ENCODE results near the gene PXYLP1.
A peak's percentile ranks its signal among the peaks of the same experiment; 100 is the strongest.

Gene PXYLP1

DNA sequence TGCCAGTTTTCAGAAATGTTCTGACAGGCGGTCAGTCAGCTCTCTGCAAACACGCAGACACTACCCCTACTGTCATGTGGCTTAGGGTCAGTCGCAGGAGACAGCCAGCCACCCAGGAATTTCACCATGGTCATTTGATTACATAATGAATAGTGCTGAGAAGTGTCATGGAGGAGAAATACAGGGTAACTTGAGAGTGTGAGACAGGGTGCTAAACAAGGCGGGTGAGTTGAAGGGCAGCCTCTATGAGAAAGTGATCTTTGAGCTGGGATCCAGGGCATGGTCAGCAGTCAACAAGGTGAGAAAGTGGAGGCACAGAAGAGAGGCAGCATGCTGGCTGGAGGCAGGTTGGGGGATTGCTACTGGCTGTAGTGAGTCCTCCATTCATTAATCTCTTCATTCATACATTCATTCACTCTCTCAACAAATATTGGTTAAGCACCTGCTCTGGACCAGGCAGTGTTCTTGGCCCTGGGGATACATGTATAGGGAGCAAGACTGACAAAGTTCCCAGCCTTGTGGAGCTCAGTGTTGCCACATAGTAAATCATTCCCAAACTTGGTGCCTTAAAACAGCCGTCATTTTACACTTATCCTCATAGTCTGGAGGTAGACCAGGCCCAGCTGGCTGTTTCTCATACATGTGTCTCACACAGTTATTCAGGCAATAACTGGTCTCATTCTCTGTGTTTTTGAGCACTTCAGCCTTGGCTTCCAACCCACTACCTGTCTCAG lies 14.8 kb downstream of the PXYLP1 start:
- TF ChIP-seq EP300 (IDR thresholded peaks at IDR 0.05; ENCODE audit: borderline replicate concordance) (no peak), ZBTB7A (IDR thresholded peaks at IDR 0.05; ENCODE audit: low read depth) (no peak), YY1 (IDR thresholded peaks at IDR 0.05; ENCODE audit: low read depth) (no peak), CREB1 (IDR thresholded peaks at IDR 0.05; ENCODE audit: low read depth) (no peak), FOXM1 (IDR thresholded peaks at IDR 0.05; ENCODE audit: borderline replicate concordance, low read depth) (no peak), TEAD4 (IDR thresholded peaks at IDR 0.05) (no peak), TCF12 (IDR thresholded peaks at IDR 0.05; ENCODE audit: low read depth) (no peak), TAF1 (IDR thresholded peaks at IDR 0.05; ENCODE audit: low read depth) (no peak), RAD21 (IDR thresholded peaks at IDR 0.05; ENCODE audit: low read depth) (no peak), CEBPB (IDR thresholded peaks at IDR 0.05) (no peak), EGR1 (IDR thresholded peaks at IDR 0.05) (no peak), NFIC (IDR thresholded peaks at IDR 0.05) (no peak)
- TF ChIP-seq, protein P1, sequence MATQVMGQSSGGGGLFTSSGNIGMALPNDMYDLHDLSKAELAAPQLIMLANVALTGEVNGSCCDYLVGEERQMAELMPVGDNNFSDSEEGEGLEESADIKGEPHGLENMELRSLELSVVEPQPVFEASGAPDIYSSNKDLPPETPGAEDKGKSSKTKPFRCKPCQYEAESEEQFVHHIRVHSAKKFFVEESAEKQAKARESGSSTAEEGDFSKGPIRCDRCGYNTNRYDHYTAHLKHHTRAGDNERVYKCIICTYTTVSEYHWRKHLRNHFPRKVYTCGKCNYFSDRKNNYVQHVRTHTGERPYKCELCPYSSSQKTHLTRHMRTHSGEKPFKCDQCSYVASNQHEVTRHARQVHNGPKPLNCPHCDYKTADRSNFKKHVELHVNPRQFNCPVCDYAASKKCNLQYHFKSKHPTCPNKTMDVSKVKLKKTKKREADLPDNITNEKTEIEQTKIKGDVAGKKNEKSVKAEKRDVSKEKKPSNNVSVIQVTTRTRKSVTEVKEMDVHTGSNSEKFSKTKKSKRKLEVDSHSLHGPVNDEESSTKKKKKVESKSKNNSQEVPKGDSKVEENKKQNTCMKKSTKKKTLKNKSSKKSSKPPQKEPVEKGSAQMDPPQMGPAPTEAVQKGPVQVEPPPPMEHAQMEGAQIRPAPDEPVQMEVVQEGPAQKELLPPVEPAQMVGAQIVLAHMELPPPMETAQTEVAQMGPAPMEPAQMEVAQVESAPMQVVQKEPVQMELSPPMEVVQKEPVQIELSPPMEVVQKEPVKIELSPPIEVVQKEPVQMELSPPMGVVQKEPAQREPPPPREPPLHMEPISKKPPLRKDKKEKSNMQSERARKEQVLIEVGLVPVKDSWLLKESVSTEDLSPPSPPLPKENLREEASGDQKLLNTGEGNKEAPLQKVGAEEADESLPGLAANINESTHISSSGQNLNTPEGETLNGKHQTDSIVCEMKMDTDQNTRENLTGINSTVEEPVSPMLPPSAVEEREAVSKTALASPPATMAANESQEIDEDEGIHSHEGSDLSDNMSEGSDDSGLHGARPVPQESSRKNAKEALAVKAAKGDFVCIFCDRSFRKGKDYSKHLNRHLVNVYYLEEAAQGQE (IDR thresholded peaks at IDR 0.05; ENCODE audit: low read depth) = no peak
- TF ChIP-seq, protein P2, sequence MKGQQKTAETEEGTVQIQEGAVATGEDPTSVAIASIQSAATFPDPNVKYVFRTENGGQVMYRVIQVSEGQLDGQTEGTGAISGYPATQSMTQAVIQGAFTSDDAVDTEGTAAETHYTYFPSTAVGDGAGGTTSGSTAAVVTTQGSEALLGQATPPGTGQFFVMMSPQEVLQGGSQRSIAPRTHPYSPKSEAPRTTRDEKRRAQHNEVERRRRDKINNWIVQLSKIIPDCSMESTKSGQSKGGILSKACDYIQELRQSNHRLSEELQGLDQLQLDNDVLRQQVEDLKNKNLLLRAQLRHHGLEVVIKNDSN (IDR thresholded peaks at IDR 0.05) = no peak
- TF ChIP-seq, protein P3, sequence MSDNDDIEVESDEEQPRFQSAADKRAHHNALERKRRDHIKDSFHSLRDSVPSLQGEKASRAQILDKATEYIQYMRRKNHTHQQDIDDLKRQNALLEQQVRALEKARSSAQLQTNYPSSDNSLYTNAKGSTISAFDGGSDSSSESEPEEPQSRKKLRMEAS (IDR thresholded peaks at IDR 0.05) = no peak

DNA sequence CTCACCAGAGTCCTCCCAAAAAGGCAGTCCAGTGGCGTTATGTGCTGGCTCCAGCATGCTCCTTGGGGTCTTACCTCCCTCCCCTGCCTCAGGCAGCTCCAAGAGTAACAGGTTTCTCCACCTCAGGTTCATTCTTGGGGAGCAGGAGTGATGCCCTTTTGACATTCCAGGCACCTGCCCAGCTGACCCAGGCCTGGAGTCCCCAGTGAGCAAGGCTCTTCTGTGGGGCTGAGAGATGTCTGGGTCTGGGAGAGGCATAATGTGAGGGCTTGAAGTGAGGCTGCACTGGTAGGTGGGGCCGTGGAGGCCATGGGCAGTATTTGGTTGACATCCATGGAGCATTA lies 15.3 kb downstream of the PXYLP1 start:
- TF ChIP-seq YY1 (IDR thresholded peaks at IDR 0.05; ENCODE audit: low read depth) = no peak
- TF ChIP-seq CEBPB (IDR thresholded peaks at IDR 0.05) = no peak
- no peak for TF ChIP-seq EGR1 (IDR thresholded peaks at IDR 0.05)
- no peak for TF ChIP-seq EP300 (IDR thresholded peaks at IDR 0.05; ENCODE audit: borderline replicate concordance)
- TF ChIP-seq, protein P1 (IDR thresholded peaks at IDR 0.05; ENCODE audit: low read depth) = no peak
- no peak for TF ChIP-seq CREB1 (IDR thresholded peaks at IDR 0.05; ENCODE audit: low read depth)
- TF ChIP-seq FOXM1 (IDR thresholded peaks at IDR 0.05; ENCODE audit: borderline replicate concordance, low read depth) = no peak
- TF ChIP-seq NFIC (IDR thresholded peaks at IDR 0.05) = no peak

DNA sequence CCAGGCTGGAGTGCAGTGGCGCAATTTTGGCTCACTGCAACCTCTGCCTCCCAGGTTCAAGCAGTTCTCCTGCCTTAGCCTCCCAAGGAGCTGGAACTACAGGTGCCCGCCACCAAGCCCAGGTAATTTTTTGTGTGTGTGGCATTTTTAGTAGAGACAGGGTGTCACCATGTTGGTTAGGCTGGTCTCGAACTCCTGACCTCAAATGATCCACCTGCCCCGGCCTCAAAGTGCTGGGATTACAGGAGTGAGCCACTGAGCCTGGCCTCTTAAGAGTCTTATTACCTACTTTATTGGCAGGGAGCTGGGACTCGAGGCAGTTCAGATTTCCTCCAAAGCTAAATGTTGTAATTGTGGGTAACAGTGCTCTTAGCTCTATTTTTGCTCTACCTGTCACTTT lies 16.4 kb downstream of the PXYLP1 start:
- no peak for TF ChIP-seq TCF12 (IDR thresholded peaks at IDR 0.05; ENCODE audit: low read depth)
- no peak for TF ChIP-seq TEAD4 (IDR thresholded peaks at IDR 0.05)
- TF ChIP-seq, protein P1 (IDR thresholded peaks at IDR 0.05; ENCODE audit: low read depth) = no peak
- no peak for TF ChIP-seq NFIC (IDR thresholded peaks at IDR 0.05)
- TF ChIP-seq EGR1 (IDR thresholded peaks at IDR 0.05) = no peak
- TF ChIP-seq YY1 (IDR thresholded peaks at IDR 0.05; ENCODE audit: low read depth) = no peak
- TF ChIP-seq, protein P3 (IDR thresholded peaks at IDR 0.05) = no peak
- TF ChIP-seq, protein P2 (IDR thresholded peaks at IDR 0.05) = no peak
- no peak for TF ChIP-seq ZBTB7A (IDR thresholded peaks at IDR 0.05; ENCODE audit: low read depth)
- TF ChIP-seq CEBPB (IDR thresholded peaks at IDR 0.05) = no peak

DNA sequence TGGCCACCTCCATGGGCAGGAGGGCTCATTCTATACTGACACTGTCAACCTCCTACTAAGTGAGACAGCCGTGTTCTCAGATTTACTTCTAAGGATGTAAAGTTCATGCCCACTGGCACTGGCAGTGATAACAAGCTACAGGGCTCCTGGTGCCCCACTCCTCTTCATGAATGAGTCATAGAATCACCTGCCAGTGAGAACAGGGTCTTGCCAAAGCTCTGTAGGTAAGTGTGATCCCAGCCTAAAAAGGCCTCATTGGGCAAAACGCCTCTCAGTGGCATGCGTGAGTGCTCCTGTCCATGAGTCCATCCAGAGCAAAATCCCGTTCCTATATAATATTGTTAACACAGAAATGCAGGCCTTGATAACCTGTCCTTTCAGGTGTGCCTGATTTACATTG lies 17.4 kb downstream of the PXYLP1 start:
- no peak for TF ChIP-seq RAD21 (IDR thresholded peaks at IDR 0.05; ENCODE audit: low read depth)

DNA sequence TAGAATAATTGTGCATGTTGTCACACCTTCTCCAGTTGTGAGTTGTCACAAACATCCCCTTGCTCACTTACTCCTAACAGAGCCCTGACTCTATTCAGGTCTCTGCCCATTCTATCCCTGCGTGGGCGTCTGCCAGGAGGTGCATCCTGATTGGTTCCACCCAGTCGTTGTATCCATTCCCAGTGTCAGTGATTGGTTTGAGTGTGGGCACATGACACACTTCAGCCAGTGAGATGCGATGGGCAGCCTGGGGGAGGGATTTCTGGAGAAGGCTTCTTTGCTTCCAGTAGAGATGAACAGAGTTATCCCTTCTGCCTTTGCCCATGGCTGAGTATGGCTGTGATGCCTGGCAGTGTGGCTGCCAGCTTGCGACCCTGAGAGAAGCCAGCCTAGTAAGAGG lies 18.7 kb downstream of the PXYLP1 start:
- 0 out of 2 replicates have a peak, but pooled peaks have one; percentile 18 for TF ChIP-seq EGR1 (IDR thresholded peaks at IDR 0.05)
- no peak for TF ChIP-seq ZBTB7A (IDR thresholded peaks at IDR 0.05; ENCODE audit: low read depth)
- TF ChIP-seq NFIC (IDR thresholded peaks at IDR 0.05) = no peak
- TF ChIP-seq EP300 (IDR thresholded peaks at IDR 0.05; ENCODE audit: borderline replicate concordance) = no peak
- TF ChIP-seq CREB1 (IDR thresholded peaks at IDR 0.05; ENCODE audit: low read depth) = no peak
- TF ChIP-seq, protein P3 (IDR thresholded peaks at IDR 0.05) = no peak
- TF ChIP-seq, protein P1 (IDR thresholded peaks at IDR 0.05; ENCODE audit: low read depth) = no peak
- no peak for TF ChIP-seq FOXM1 (IDR thresholded peaks at IDR 0.05; ENCODE audit: borderline replicate concordance, low read depth)
- TF ChIP-seq TAF1 (IDR thresholded peaks at IDR 0.05; ENCODE audit: low read depth) = no peak
- TF ChIP-seq, protein P2 (IDR thresholded peaks at IDR 0.05) = peak; percentile 82
- TF ChIP-seq RAD21 (IDR thresholded peaks at IDR 0.05; ENCODE audit: low read depth) = no peak
- no peak for TF ChIP-seq YY1 (IDR thresholded peaks at IDR 0.05; ENCODE audit: low read depth)
- TF ChIP-seq CEBPB (IDR thresholded peaks at IDR 0.05) = no peak
- TF ChIP-seq TEAD4 (IDR thresholded peaks at IDR 0.05) = no peak
